HCT116 (cell line): ENCODE results near the gene DLG5. TPM values are rescaled to one million over a fixed set of nuclear protein-coding genes. Genes with fewer than 3 reads are reported as not detected.

Experiments used
- ATAC-seq: fragments of 200-7000 bp; cut with Tn5 transposase; 2 replicates; pipeline ENCODE4 v1.9.1; 2020; ENCODE audit warnings: mild to moderate bottlenecking, moderate library complexity
- BruUV-seq: library from RNA; stranded (reverse); fragments of 400-500 nt; replicated peaks from 2 replicates; lab custom pipeline; 2021; lab: Mats Ljungman, UMichigan
- CTCF ChIA-PET: fragments of 300-600 bp; sonication (Branson Sonifier 250); formaldehyde crosslinking; loops from one replicate; lab custom pipeline; 2021; ENCODE audit warnings: antibody characterized with exemption; lab: Charles Lee
- POLR2A ChIA-PET: fragments of 300-600, 350-600 bp; sonication (Branson Sonifier 250); formaldehyde crosslinking; loops from one replicate; lab custom pipeline; 2021; ENCODE audit warnings: antibody characterized with exemption; lab: Charles Lee
- RAD21 ChIA-PET, 2 experiments: fragments of 300-600 bp; sonication (Branson Sonifier 250); formaldehyde crosslinking; loops; one replicate each; lab custom pipeline; 2023; ENCODE audit warnings: low total read pairs in 2 of 2; ENCODE audit not compliant: uncharacterized antibody in 2 of 2, unreplicated experiment in 2 of 2, low non-redundant PET in 1 of 2; lab: Charles Lee
- DNase-seq: peaks from one replicate; pipeline ENCODE4 v3.0.0-alpha.2; 2010; ENCODE audit warnings: low read depth, low spot score
- H2AFZ ChIP-seq: fragments of 200-600 bp; shearing (Covaris generic), sonication (generic); 2 replicates; pipeline ENCODE4 v1.6.1; 2017; ENCODE audit warnings: low read depth, mixed run types, mixed read lengths, antibody characterized with exemption, low read length; ENCODE audit not compliant: poor library complexity, severe bottlenecking
- H3K27ac ChIP-seq: 2 replicates; pipeline ENCODE4 v1.5.1; 2012; ENCODE audit warnings: low read depth, low read length
- H3K27me3 ChIP-seq: fragments of 200-600 bp; sonication (generic); 2 replicates; pipeline ENCODE4 v1.6.1; 2016; ENCODE audit warnings: mixed run types, low read length, mixed read lengths; ENCODE audit not compliant: insufficient read depth
- H3K36me3 ChIP-seq, 2 experiments: fragments of 200-500 bp in 1 of 2; fragments of 200-600 bp in 1 of 2; sonication (Bioruptor generic) in 1 of 2; sonication (generic) in 1 of 2; 2 replicates each; pipeline versions ENCODE4 v1.5.1 to v1.6.1; 2014 to 2016; ENCODE audit warnings: low read length in 2 of 2, inconsistent platforms in 1 of 2, mixed read lengths in 1 of 2, mixed run types in 1 of 2; ENCODE audit not compliant: insufficient read depth in 2 of 2, control insufficient read depth in 1 of 2
- H3K4me1 ChIP-seq, 2 experiments: fragments of 200-600 bp in 1 of 2; sonication (generic) in 1 of 2; 2 replicates each; pipeline versions ENCODE4 v1.5.1 to v1.6.1; 2012 to 2017; ENCODE audit warnings: low read length in 2 of 2, inconsistent platforms in 1 of 2, mild to moderate bottlenecking in 1 of 2, mixed read lengths in 1 of 2, mixed run types in 1 of 2, moderate library complexity in 1 of 2; ENCODE audit not compliant: insufficient read depth in 2 of 2, control insufficient read depth in 1 of 2
- H3K4me2 ChIP-seq: fragments of 200-600 bp; sonication (generic); 2 replicates; pipeline ENCODE4 v1.6.1; 2017; ENCODE audit warnings: mixed run types, low read length, mixed read lengths
- H3K4me3 ChIP-seq, 2 experiments: fragments of 200-600 bp in 1 of 2; sonication (generic) in 1 of 2; replicated peaks in 1 of 2; 2 replicates each; pipeline ENCODE4 v1.5.1; 2011 to 2016; ENCODE audit warnings: low read length in 2 of 2, control low read depth in 1 of 2, low read depth in 1 of 2, mild to moderate bottlenecking in 1 of 2, mixed read lengths in 1 of 2, mixed run types in 1 of 2
- H3K79me2 ChIP-seq: fragments of 200-600 bp; sonication (generic); 2 replicates; pipeline ENCODE4 v1.6.1; 2017; ENCODE audit warnings: mild to moderate bottlenecking, mixed run types, low read length, moderate library complexity, mixed read lengths; ENCODE audit not compliant: insufficient read depth
- H3K9ac ChIP-seq: fragments of 200-600 bp; sonication (generic); 2 replicates; pipeline ENCODE4 v1.6.1; 2016; ENCODE audit warnings: low read length, mixed read lengths
- H3K9me2 ChIP-seq: fragments of 200-600 bp; sonication (generic), shearing (Covaris generic); 2 replicates; pipeline ENCODE4 v1.6.1; 2017; ENCODE audit warnings: mixed run types, mild to moderate bottlenecking, moderate library complexity; ENCODE audit not compliant: insufficient read depth
- H3K9me3 ChIP-seq, 2 experiments: fragments of 200-500 bp in 1 of 2; fragments of 200-600 bp in 1 of 2; sonication (Bioruptor generic) in 1 of 2; sonication (generic) in 1 of 2; 2 replicates each; pipeline ENCODE4 v1.6.1; 2014 to 2017; ENCODE audit warnings: low read length in 2 of 2, mixed read lengths in 2 of 2, inconsistent platforms in 1 of 2, low read depth in 1 of 2, mild to moderate bottlenecking in 1 of 2, mixed run types in 1 of 2, moderate library complexity in 1 of 2; ENCODE audit not compliant: control insufficient read depth in 1 of 2, insufficient read depth in 1 of 2
- H4K20me1 ChIP-seq: fragments of 200-600 bp; sonication (generic), shearing (Covaris generic); 2 replicates; pipeline ENCODE4 v1.6.1; 2017; ENCODE audit warnings: mixed run types, mild to moderate bottlenecking, moderate library complexity; ENCODE audit not compliant: insufficient read depth
- CBX3 ChIP-seq: IDR thresholded peaks from 2 replicates; pipeline ENCODE4 v1.6.1; 2012; ENCODE audit warnings: low read depth
- EGR1 ChIP-seq: IDR thresholded peaks from 2 replicates; pipeline ENCODE4 v1.6.1; 2012; ENCODE audit warnings: low read depth
- EZH2 ChIP-seq: fragments of 200-600 bp; sonication (generic); IDR thresholded peaks from 2 replicates; pipeline ENCODE4 v1.6.1; 2017; ENCODE audit warnings: antibody characterized with exemption, mixed run types
- EZH2phosphoT487 ChIP-seq: fragments of 200-600 bp; IDR thresholded peaks from 2 replicates; pipeline ENCODE4 v1.6.1; 2018; ENCODE audit warnings: antibody characterized with exemption, borderline replicate concordance
- FOSL1 ChIP-seq: IDR thresholded peaks from 2 replicates; pipeline ENCODE4 v1.6.1; 2012; ENCODE audit warnings: low read depth
- POLR2A ChIP-seq: IDR thresholded peaks from 2 replicates; pipeline ENCODE4 v1.7.0; 2011; ENCODE audit warnings: borderline replicate concordance; ENCODE audit not compliant: insufficient read depth, insufficient read length; ENCODE audit errors: extremely low read depth
- RAD21 ChIP-seq: IDR thresholded peaks from 2 replicates; pipeline ENCODE4 v1.6.1; 2012; ENCODE audit warnings: low read depth, mild to moderate bottlenecking
- SIN3A ChIP-seq: IDR thresholded peaks from 2 replicates; pipeline ENCODE4 v1.6.1; 2012; ENCODE audit warnings: low read depth
- SP1 ChIP-seq: IDR thresholded peaks from 2 replicates; pipeline ENCODE4 v1.6.1; 2012; ENCODE audit warnings: low read depth
- YY1 ChIP-seq: IDR thresholded peaks from 2 replicates; pipeline ENCODE4 v1.6.1; 2011; ENCODE audit warnings: low read length, low read depth, moderate library complexity, mild to moderate bottlenecking; ENCODE audit not compliant: insufficient replicate concordance; ENCODE audit errors: extremely low read depth
- ZNF274 ChIP-seq: fragments of 200-500 bp; sonication (Bioruptor generic); IDR thresholded peaks from 2 replicates; pipeline ENCODE4 v1.6.1; 2014; ENCODE audit warnings: mild to moderate bottlenecking, low read depth, low read length, inconsistent platforms
- intact Hi-C: fragments of 100-400 bp; cut with micrococcal nuclease; formaldehyde crosslinking; loops from 2 replicates; pipeline ENCODE4 v1.10.0; 2022
- total RNA-seq: library from RNA; stranded (reverse); gene quantifications from one replicate; pipeline ENCODE4 v1.2.1, GENCODE V29; 2021; ENCODE audit not compliant: unreplicated experiment
- TF ChIP-seq, protein P1 (sequence below): IDR thresholded peaks from 2 replicates; pipeline ENCODE4 v1.6.1; 2011; ENCODE audit warnings: mild to moderate bottlenecking, low read length, moderate library complexity; ENCODE audit not compliant: insufficient replicate concordance; ENCODE audit errors: extremely low read depth
- TF ChIP-seq, protein P2 (sequence below), 3 experiments: fragments of 200-600 bp in 1 of 3; sonication (generic) in 1 of 3; IDR thresholded peaks in 2 of 3; conservative IDR thresholded peaks in 1 of 3; 2 replicates each; pipeline ENCODE4 v1.5.1; 2012 to 2017; ENCODE audit warnings: low read depth in 2 of 3, low read length in 2 of 3, antibody characterized with exemption in 1 of 3, borderline replicate concordance in 1 of 3, control low read depth in 1 of 3, mild to moderate bottlenecking in 1 of 3, mixed read lengths in 1 of 3, mixed run types in 1 of 3, moderate library complexity in 1 of 3; ENCODE audit not compliant: insufficient read depth in 1 of 3
- TF ChIP-seq, protein P3 (sequence below): IDR thresholded peaks from 2 replicates; pipeline ENCODE4 v1.6.1; 2012

Gene DLG5
- total RNA-seq, 1 experiment from 2014 or later: 44.8 TPM

DNA sequence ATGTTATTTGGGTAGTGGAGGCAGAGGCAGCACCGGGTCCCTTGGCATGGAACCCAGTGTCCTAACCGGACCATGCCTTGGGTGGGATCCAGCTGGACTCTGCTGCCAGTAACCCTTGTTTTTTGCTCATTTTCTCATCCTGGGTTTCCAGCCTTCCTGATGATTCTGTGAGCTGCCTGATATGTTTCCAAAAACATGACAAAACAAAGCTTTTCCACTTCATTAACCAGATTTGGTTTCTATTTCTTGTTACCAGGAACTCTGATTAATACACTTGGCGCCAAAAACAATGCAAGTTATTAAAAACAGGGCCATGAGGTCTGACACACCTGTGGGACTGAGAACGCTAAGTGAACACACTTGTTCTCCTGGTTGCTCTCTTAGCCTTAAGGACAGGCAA, 32.8 kb upstream of the DLG5 start:
- RAD21 ChIA-PET: no interaction called here
- BruUV-seq: no TSS peak
- POLR2A ChIA-PET: interaction anchor here (1.4 kb wide), 1 partner anchor 10 kb away, joined by 4 read pairs; no protein-coding TSS in a partner anchor
- H4K20me1 ChIP-seq: no peaks in the 10 kb centered on the region
- no peaks in the 10 kb centered on the region for H3K9me2 ChIP-seq
- CTCF ChIA-PET: no interaction called here
- no peaks in the 10 kb centered on the region for H3K4me1 ChIP-seq
- H3K36me3 ChIP-seq: no peaks in the 10 kb centered on the region
- no peak overlapping the region for H3K4me3 ChIP-seq
- no peak overlapping the region for H3K4me2 ChIP-seq
- H3K79me2 ChIP-seq: no peaks in the 10 kb centered on the region
- intact Hi-C loops: no loop called here
- DNase-seq (no peak), ATAC-seq (no peak)
- no peaks in the 10 kb centered on the region for H3K27me3 ChIP-seq
- no peak overlapping the region for H3K27ac ChIP-seq
- no peak overlapping the region for H3K9ac ChIP-seq
- H3K9me3 ChIP-seq: peaks cover 6 to 9% of the 10 kb centered on the region in 2 experiments; a peak in 1 of 4 replicates
- TF ChIP-seq RAD21: no peak
- no peak for TF ChIP-seq CBX3
- TF ChIP-seq POLR2A: no peak
- TF ChIP-seq EZH2phosphoT487: no peak
- no peak for TF ChIP-seq FOSL1
- TF ChIP-seq EGR1: no peak
- TF ChIP-seq SP1: no peak
- TF ChIP-seq, protein P1, sequence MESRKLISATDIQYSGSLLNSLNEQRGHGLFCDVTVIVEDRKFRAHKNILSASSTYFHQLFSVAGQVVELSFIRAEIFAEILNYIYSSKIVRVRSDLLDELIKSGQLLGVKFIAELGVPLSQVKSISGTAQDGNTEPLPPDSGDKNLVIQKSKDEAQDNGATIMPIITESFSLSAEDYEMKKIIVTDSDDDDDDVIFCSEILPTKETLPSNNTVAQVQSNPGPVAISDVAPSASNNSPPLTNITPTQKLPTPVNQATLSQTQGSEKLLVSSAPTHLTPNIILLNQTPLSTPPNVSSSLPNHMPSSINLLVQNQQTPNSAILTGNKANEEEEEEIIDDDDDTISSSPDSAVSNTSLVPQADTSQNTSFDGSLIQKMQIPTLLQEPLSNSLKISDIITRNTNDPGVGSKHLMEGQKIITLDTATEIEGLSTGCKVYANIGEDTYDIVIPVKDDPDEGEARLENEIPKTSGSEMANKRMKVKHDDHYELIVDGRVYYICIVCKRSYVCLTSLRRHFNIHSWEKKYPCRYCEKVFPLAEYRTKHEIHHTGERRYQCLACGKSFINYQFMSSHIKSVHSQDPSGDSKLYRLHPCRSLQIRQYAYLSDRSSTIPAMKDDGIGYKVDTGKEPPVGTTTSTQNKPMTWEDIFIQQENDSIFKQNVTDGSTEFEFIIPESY: no peak
- TF ChIP-seq EZH2: no peak
- no peak for TF ChIP-seq ZNF274
- TF ChIP-seq, protein P2, sequence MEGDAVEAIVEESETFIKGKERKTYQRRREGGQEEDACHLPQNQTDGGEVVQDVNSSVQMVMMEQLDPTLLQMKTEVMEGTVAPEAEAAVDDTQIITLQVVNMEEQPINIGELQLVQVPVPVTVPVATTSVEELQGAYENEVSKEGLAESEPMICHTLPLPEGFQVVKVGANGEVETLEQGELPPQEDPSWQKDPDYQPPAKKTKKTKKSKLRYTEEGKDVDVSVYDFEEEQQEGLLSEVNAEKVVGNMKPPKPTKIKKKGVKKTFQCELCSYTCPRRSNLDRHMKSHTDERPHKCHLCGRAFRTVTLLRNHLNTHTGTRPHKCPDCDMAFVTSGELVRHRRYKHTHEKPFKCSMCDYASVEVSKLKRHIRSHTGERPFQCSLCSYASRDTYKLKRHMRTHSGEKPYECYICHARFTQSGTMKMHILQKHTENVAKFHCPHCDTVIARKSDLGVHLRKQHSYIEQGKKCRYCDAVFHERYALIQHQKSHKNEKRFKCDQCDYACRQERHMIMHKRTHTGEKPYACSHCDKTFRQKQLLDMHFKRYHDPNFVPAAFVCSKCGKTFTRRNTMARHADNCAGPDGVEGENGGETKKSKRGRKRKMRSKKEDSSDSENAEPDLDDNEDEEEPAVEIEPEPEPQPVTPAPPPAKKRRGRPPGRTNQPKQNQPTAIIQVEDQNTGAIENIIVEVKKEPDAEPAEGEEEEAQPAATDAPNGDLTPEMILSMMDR (IDR thresholded peaks at IDR 0.05 in 2 of 3, conservative IDR thresholded peaks at IDR 0.05 in 1 of 3; ENCODE audit: borderline replicate concordance in 1 of 3, insufficient read depth in 1 of 3, low read depth in 2 of 3, low read length in 2 of 3): no peak
- TF ChIP-seq, protein P3, sequence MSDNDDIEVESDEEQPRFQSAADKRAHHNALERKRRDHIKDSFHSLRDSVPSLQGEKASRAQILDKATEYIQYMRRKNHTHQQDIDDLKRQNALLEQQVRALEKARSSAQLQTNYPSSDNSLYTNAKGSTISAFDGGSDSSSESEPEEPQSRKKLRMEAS: no peak
- TF ChIP-seq YY1: no peak
- no peak for TF ChIP-seq SIN3A
- no peak overlapping the region for H2AFZ ChIP-seq
